ENCODE measurements around the gene PLEKHH3.

The PLEKHH3 gene

GRCh38 chr17:42676424-42677011 is at the start of gene PLEKHH3:
Gene PLEKHH3, minus strand, starts transcription at chr17:42676994. Its CDS starts 431 bp downstream, at chr17:42676563.
- DNase-seq, result no peak

- no peak for DNase-seq
Measured at GRCh38 chr17:42725143-42725542, 48.3 kb upstream of the PLEKHH3 start.

GRCh38 chr17:42723636-42724035 is 46.8 kb upstream of the PLEKHH3 start:
- DNase-seq, result no peak

GRCh38 chr17:42720996-42721583 is 44.3 kb upstream of the PLEKHH3 start:
- DNase-seq, result peak; percentile 28

GRCh38 chr17:42709561-42709960 is 32.8 kb upstream of the PLEKHH3 start:
- DNase-seq, result no peak

- no peak for DNase-seq
Measured at GRCh38 chr17:42708588-42708987, 31.8 kb upstream of the PLEKHH3 start.

GRCh38 chr17:42706732-42707131 is 29.9 kb upstream of the PLEKHH3 start:
- no peak for DNase-seq

- no peak for DNase-seq
Measured at GRCh38 chr17:42704837-42705494, 28.2 kb upstream of the PLEKHH3 start.

- DNase-seq, result no peak
Measured at GRCh38 chr17:42704490-42704836, 27.7 kb upstream of the PLEKHH3 start.

GRCh38 chr17:42702446-42702845 is 25.7 kb upstream of the PLEKHH3 start:
- no peak for DNase-seq

- no peak for DNase-seq
Measured at GRCh38 chr17:42700586-42701289, 23.9 kb upstream of the PLEKHH3 start.

- no peak for DNase-seq
Measured at GRCh38 chr17:42699415-42699740, 22.6 kb upstream of the PLEKHH3 start.

- no peak for DNase-seq
Measured at GRCh38 chr17:42698736-42699414, 22.1 kb upstream of the PLEKHH3 start.

- no peak for DNase-seq
Measured at GRCh38 chr17:42697108-42697811, 20.5 kb upstream of the PLEKHH3 start.

- no peak for DNase-seq
Measured at GRCh38 chr17:42695500-42695899, 18.7 kb upstream of the PLEKHH3 start.

- no peak for DNase-seq
Measured at GRCh38 chr17:42694524-42694923, 17.7 kb upstream of the PLEKHH3 start.

- DNase-seq, result no peak
Measured at GRCh38 chr17:42692489-42692888, 15.7 kb upstream of the PLEKHH3 start.

GRCh38 chr17:42691021-42691545 is 14.3 kb upstream of the PLEKHH3 start:
- no peak for DNase-seq

- DNase-seq, result no peak
Measured at GRCh38 chr17:42690596-42690995, 13.8 kb upstream of the PLEKHH3 start.

- no peak for DNase-seq
Measured at GRCh38 chr17:42687707-42688320, 11.0 kb upstream of the PLEKHH3 start.

- no peak for DNase-seq
Measured at GRCh38 chr17:42686520-42687128, 9.8 kb upstream of the PLEKHH3 start.

- DNase-seq, result no peak
Measured at GRCh38 chr17:42685831-42686230, 9.0 kb upstream of the PLEKHH3 start.

All from NCI-H510A (cell line).